ENCODE data around the gene PGAM5. TPM values are rescaled to one million over a fixed set of nuclear protein-coding genes. Genes with fewer than 3 reads are reported as not detected.
"Not testable (repeated sequence)": the region's sequence is repeated elsewhere in the genome, so short reads cannot be mapped to it uniquely, and the experiment has no call there.

The PGAM5 gene
- total and polyA plus RNA-seq, 8 donors = 1.8 to 49.8 (median 15.5) TPM

DNA sequence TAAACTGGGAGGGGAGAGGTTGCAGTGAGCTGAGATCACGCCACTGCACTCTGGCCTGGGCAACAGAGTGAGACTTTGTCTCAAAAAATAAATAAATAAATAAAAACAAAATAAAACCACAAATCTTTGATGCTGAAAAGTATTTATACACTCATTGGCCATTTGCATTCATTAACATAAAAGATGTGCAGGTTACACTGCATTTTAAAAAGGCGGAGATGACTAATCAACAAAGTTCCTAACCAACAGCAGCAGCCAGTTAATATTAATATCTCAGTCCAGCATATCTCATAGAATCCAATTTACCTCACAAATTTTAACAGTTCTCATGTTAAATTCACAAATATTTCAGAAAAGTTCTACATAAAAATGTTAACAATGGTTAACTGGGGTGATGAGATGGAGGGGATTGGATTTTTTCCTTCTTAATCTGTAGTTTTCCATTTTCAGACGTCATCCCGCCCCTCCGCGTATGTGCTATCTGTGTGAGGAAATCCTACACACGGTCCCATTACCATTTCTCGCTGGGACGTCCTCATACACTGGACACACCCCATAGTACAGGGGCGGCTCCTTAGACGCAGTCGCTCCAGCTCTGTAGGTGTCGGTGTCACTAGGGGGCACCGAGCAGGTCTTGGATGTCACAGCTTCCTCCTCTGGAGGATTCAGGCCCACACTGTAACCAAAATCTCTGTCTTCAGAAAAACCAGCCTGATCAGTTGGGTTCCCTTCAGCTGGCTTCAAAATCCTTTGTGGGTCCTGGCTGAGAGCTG, 43.7 kb downstream of the PGAM5 start:
- intact Hi-C loops (cut with DNase I; ENCODE audit: low total_unique reads) = no loop called here
- no peak overlapping the region for H3K27ac ChIP-seq
- TF ChIP-seq POLR2AphosphoS5 (IDR thresholded peaks at IDR 0.05) = no peak
- TF ChIP-seq POLR2A (IDR thresholded peaks at IDR 0.05) = no peak
- no peak for TF ChIP-seq EP300 (IDR thresholded peaks at IDR 0.05)
- TF ChIP-seq, protein P1, sequence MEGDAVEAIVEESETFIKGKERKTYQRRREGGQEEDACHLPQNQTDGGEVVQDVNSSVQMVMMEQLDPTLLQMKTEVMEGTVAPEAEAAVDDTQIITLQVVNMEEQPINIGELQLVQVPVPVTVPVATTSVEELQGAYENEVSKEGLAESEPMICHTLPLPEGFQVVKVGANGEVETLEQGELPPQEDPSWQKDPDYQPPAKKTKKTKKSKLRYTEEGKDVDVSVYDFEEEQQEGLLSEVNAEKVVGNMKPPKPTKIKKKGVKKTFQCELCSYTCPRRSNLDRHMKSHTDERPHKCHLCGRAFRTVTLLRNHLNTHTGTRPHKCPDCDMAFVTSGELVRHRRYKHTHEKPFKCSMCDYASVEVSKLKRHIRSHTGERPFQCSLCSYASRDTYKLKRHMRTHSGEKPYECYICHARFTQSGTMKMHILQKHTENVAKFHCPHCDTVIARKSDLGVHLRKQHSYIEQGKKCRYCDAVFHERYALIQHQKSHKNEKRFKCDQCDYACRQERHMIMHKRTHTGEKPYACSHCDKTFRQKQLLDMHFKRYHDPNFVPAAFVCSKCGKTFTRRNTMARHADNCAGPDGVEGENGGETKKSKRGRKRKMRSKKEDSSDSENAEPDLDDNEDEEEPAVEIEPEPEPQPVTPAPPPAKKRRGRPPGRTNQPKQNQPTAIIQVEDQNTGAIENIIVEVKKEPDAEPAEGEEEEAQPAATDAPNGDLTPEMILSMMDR (IDR thresholded peaks at IDR 0.05) = no peak
- no peak for DNase-seq
- no peaks in the 10 kb centered on the region for H3K27me3 ChIP-seq
- peaks cover 0 to 8% (median 4%) of the 10 kb centered on the region in 4 donors for H3K4me1 ChIP-seq
- no peak overlapping the region for H3K4me3 ChIP-seq
- 79 to 87% (median 81%) methylated on average over 13 to 14 of the region's 14 CpGs for WGBS, 5 donors
- no peaks in the 10 kb centered on the region for H3K9me3 ChIP-seq
- H3K36me3 ChIP-seq = peaks cover 44 to 96% (median 87%) of the 10 kb centered on the region in 4 donors

DNA sequence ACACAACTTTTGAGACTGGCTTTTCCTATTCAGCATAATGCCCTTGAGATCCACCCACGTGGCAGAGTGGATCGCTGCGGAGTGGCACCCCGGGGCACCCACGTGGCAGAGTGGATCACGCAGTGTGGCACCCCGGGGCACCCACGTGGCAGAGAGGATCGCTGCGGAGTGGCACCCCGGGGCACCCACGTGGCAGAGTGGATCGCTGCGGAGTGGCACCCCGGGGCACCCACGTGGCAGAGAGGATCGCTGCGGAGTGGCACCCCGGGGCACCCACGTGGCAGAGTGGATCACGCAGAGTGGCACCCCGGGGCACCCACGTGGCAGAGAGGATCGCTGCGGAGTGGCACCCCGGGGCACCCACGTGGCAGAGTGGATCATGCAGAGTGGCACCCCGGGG, 48.2 kb downstream of the PGAM5 start:
- WGBS, 5 donors = 78 to 98% (median 90%) methylated on average over 16 to 28 of the region's 28 CpGs

DNA sequence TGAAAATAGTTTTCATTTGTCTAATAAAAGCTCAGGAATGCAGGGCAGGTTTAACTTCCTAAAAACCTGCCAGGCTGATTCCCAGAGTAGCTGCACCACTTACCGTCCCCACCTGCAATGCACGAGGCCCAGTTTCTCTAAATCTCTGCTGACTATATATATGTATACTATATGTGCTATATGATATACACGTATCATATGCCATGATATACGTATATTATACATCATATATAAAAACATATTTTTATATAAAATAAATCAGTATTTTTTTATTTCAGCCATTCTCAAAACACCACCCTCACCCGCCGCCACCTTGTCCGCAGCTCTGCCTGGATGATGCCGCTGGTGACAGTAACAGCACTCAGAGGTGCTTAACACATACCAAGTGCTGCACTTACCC, 48.7 kb downstream of the PGAM5 start:
- H3K4me3 ChIP-seq = no peak overlapping the region
- no peak for DNase-seq
- intact Hi-C loops (cut with DNase I; ENCODE audit: low total_unique reads) = no loop called here

More for the DNA sequence above, 48.2 kb downstream of the PGAM5 start:
- H3K9me3 ChIP-seq; H3K4me3 ChIP-seq; intact Hi-C loops (cut with DNase I; ENCODE audit: low total_unique reads); DNase-seq; H3K27ac ChIP-seq; H3K27me3 ChIP-seq: not testable (repeated sequence)
- Histone ChIP-seq H3K4me1 (peaks cover 13 to 37% (median 34%) of the 10 kb centered on the region in 4 donors), H3K36me3 (peaks cover 9 to 52% (median 44%) of the 10 kb centered on the region in 4 donors)

DNA sequence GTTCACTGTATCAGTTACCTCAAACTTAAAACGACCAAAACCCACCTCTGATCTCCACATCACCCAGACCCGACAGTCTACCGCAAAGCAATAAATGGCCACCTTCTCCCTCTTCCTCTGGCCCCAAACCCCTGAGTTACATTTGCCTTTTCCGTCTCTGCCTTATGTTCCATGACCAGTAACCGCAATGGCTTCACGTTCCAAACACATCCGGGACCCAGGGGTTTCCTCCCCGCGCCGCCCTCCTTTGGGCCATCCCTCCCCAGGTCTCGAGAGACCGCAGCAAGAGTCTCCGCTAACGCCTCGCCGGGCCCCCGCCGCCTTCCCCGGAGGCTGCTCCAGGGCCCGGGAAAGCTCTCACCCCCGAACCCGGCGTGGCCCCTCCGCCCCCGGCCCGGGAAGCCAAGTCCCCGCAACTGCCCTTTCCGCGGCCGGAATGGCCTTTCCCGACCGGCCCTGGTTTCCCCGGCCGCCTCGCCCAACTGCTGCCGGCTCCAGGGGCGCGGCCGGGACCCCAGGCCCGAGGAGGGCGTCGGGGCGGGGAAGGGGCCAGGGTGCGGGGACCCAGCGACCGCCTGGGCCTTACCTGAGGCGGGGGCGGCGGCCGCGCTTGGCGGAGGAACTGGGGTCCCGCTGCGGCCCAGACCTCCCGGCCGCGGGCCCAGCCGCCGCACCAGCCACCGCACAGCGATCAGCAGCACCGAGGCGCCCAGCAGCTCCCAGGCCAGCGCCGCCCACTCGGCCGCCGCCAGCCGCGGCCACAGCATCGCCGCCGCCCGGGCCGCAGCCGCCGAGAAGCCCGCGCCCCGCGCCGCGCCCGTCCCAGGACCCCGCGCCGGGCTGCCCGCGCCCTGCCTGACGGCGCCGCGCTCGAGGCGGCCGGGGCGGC, 50.6 kb downstream of the PGAM5 start, which contains the start of gene ANKLE2:
Gene ANKLE2 (minus strand): TSS at position 801 of the 889 bp plus-strand sequence. CDS start 34 bp downstream, at position 767.
- intact Hi-C loops (cut with DNase I; ENCODE audit: low total_unique reads) = no loop called here

More for the DNA sequence above, 48.7 kb downstream of the PGAM5 start:
- H3K36me3 ChIP-seq = peaks cover 6 to 46% (median 38%) of the 10 kb centered on the region in 4 donors
- no peaks in the 10 kb centered on the region for H3K9me3 ChIP-seq
- peak overlapping the region in 1 of 5 donors; percentile 93 for H3K27ac ChIP-seq
- no peak for TF ChIP-seq POLR2AphosphoS5 (IDR thresholded peaks at IDR 0.05)
- TF ChIP-seq, protein P1 (IDR thresholded peaks at IDR 0.05) = no peak
- 89 to 97% (median 96%) methylated on average over 8 of the region's 8 CpGs for WGBS, 5 donors
- peaks cover 13 to 37% (median 34%) of the 10 kb centered on the region in 4 donors for H3K4me1 ChIP-seq
- H3K27me3 ChIP-seq = no peaks in the 10 kb centered on the region

More for the DNA sequence above, 50.6 kb downstream of the PGAM5 start, which contains the start of gene ANKLE2:
- peak within 1 kb of the TSS; percentile 93 to 99 (median 96) for H3K27ac ChIP-seq
- 0 to 1% (median 1%) methylated on average over 38 to 97 of the region's 97 CpGs for WGBS, 5 donors
- no peaks in the 10 kb centered on the region for H3K9me3 ChIP-seq
- peaks cover 0 to 27% (median 20%) of the 10 kb centered on the region in 4 donors for H3K36me3 ChIP-seq
- TF ChIP-seq POLR2AphosphoS5 (IDR thresholded peaks at IDR 0.05) = no peak
- TF ChIP-seq, protein P1 (IDR thresholded peaks at IDR 0.05) = no peak
- TF ChIP-seq POLR2A (IDR thresholded peaks at IDR 0.05) = no peak
- TF ChIP-seq EP300 (IDR thresholded peaks at IDR 0.05) = no peak
- peak within 1 kb of the TSS; percentile 70 to 100 (median 98) for H3K4me3 ChIP-seq
- peaks cover 13 to 38% (median 36%) of the 10 kb centered on the region in 4 donors for H3K4me1 ChIP-seq
- H3K27me3 ChIP-seq = no peaks in the 10 kb centered on the region
- DNase-seq = peak; percentile 54 to 82
